Stomach smooth muscle (tissue), 2 donors: ENCODE measurements around the gene MYRFL.

ENCODE experiments used
- H3K27ac ChIP-seq: one replicate; pipeline ENCODE4 v1.7.0; 2013; ENCODE audit warnings: mild to moderate bottlenecking, low read length, inconsistent platforms
- H3K27me3 ChIP-seq, 2 donors: one replicate each; pipeline ENCODE4 v1.7.0; 2013; ENCODE audit warnings: low read length in 2 of 2; ENCODE audit not compliant: insufficient read depth in 2 of 2, control insufficient read depth in 1 of 2
- H3K36me3 ChIP-seq, 2 donors: one replicate each; pipeline ENCODE4 v1.7.0; 2013; ENCODE audit warnings: low read length in 2 of 2; ENCODE audit not compliant: control insufficient read depth in 2 of 2, insufficient read depth in 2 of 2
- H3K4me1 ChIP-seq: one replicate; pipeline ENCODE4 v1.7.0; 2013; ENCODE audit warnings: low read length; ENCODE audit not compliant: control insufficient read depth, insufficient read depth
- H3K4me3 ChIP-seq, 2 donors: one replicate each; pipeline ENCODE4 v1.7.0; 2013; ENCODE audit warnings: low read length in 2 of 2
- H3K9ac ChIP-seq, 2 donors: one replicate each; pipeline ENCODE4 v1.7.0; 2013; ENCODE audit warnings: low read length in 2 of 2, mild to moderate bottlenecking in 1 of 2
- H3K9me3 ChIP-seq, 2 donors: one replicate each; pipeline ENCODE4 v1.7.0; 2013; ENCODE audit warnings: low read length in 2 of 2; ENCODE audit not compliant: control insufficient read depth in 2 of 2
- donor health status: healthy.
- donor health status: Pancreatic carcinoma.

MYRFL gene

DNA sequence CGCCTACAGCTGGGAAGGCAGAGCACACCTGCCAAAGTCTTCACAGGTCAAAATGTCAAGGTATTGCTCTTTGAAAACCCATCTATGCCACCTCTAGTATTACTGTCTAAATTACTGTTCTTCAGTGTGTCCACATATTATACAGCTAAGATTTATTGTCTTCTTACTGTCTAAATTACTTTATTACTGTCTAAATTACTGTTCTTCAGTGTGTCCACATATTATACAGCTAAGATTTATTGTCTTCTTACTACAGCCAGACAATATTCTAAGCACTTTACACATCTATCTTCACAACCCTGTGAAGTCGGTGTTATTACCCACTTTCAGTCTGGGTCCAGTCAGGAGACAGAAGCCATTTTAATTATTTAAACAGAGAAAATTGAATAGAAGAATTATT is 173.9 kb downstream of the MYRFL start:
- Histone ChIP-seq H3K36me3 (no peaks in the 10 kb centered on the region), H3K9me3 (no peaks in the 10 kb centered on the region), H3K4me1 (no peaks in the 10 kb centered on the region), H3K4me3 (no peak overlapping the region), H3K9ac (no peak overlapping the region), H3K27ac (no peak overlapping the region), H3K27me3 (no peaks in the 10 kb centered on the region)

DNA sequence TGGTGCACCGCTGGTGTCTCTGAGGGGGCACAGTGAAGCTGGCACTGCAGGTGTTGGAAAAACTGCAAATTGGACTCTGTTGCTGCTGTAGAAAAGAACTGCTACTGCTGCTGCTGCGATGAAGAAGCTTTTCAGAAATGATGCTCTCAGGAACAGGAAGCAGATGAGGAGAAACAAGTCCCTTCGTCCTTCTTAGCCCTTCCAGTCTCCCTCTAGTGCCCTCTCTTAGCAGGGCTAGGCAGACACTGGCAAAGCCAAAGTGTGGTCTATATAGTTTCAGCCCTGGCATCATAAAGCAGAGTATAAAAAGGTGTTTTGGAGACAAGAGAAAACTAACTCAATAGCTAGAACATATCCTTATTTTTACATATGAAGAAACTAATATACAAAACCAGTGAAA is 174.5 kb downstream of the MYRFL start:
- Histone ChIP-seq H3K27ac (no peak overlapping the region), H3K27me3 (no peaks in the 10 kb centered on the region), H3K9me3 (no peaks in the 10 kb centered on the region), H3K9ac (no peak overlapping the region), H3K4me3 (no peak overlapping the region), H3K36me3 (no peaks in the 10 kb centered on the region), H3K4me1 (no peaks in the 10 kb centered on the region)

- Histone ChIP-seq H3K27ac (no peak overlapping the region), H3K9me3 (peaks cover 0 to 9% of the 10 kb centered on the region in 2 donors), H3K27me3 (no peaks in the 10 kb centered on the region), H3K4me1 (no peaks in the 10 kb centered on the region), H3K4me3 (no peak overlapping the region), H3K36me3 (no peaks in the 10 kb centered on the region), H3K9ac (no peak overlapping the region)
Measured at GRCh38 chr12:70002097-70002911, 177.3 kb downstream of the MYRFL start.

DNA sequence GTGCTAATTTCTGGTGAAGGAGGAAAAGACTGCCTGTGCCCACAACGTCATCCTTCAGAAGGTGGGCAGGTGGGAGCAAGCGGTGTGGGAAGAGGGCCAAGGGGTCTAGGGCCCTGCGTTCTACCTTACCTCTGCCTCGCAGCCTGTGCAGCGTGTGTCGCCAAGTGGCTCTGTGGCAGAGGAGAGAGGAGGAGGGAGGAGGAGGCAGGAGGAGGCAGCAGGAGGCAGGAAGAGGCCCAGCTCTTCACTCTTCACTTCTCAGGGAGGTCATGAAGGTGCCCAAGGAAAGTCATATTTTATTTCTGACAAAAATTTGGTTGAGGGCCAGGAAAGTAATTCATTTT is 177.9 kb downstream of the MYRFL start:
- Histone ChIP-seq H3K9me3 (peaks cover 0 to 10% of the 10 kb centered on the region in 2 donors), H3K4me3 (no peak overlapping the region), H3K4me1 (no peaks in the 10 kb centered on the region), H3K9ac (no peak overlapping the region), H3K27ac (no peak overlapping the region), H3K36me3 (no peaks in the 10 kb centered on the region), H3K27me3 (no peaks in the 10 kb centered on the region)

DNA sequence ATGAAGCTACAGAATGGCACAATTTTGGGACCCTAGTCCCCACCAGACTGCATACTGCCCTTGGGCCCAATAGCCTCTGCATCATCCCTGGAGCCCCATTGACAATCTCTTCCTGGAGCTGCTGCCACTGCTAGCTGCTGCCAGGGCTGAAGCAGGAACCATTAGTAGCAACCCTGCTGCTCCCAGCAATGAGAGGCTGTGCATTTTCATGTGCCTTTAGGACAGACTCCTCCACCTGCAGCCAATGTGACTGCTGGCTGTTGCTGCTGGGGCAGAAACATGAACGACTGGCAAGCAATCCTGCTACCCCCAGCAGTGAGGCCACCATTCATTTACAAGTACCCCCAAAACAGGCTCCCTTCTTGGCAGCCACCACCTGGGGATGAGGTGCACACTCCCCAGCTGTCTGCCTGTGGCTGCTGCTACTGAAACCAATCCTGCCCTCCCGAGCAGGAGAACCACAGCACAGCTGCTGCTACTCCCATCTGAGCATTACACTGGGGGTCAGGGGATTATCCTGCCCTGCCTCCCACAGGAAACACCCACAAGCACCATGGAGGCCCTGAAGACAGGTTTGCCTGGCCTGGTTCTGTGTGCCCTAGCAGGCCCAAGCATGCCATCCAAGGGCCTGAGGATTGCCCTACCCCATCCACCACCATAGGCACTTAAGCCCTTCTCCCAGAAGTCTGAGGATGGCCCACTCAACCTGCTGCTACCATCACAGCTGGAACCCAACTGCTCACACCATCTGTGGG is 181.0 kb downstream of the MYRFL start:
- Histone ChIP-seq H3K36me3 (no peaks in the 10 kb centered on the region), H3K4me1 (no peaks in the 10 kb centered on the region), H3K9ac (no peak overlapping the region), H3K27me3 (no peaks in the 10 kb centered on the region), H3K27ac (no peak overlapping the region), H3K9me3 (peaks cover 5 to 24% of the 10 kb centered on the region in 2 donors), H3K4me3 (no peak overlapping the region)

- peaks cover 5 to 24% of the 10 kb centered on the region in 2 donors for H3K9me3 ChIP-seq
- no peak overlapping the region for H3K9ac ChIP-seq
- H3K27ac ChIP-seq = no peak overlapping the region
- no peak overlapping the region for H3K4me3 ChIP-seq
- H3K4me1 ChIP-seq = no peaks in the 10 kb centered on the region
- no peaks in the 10 kb centered on the region for H3K36me3 ChIP-seq
- H3K27me3 ChIP-seq = no peaks in the 10 kb centered on the region
Measured at GRCh38 chr12:70006619-70006973, 181.6 kb downstream of the MYRFL start.

DNA sequence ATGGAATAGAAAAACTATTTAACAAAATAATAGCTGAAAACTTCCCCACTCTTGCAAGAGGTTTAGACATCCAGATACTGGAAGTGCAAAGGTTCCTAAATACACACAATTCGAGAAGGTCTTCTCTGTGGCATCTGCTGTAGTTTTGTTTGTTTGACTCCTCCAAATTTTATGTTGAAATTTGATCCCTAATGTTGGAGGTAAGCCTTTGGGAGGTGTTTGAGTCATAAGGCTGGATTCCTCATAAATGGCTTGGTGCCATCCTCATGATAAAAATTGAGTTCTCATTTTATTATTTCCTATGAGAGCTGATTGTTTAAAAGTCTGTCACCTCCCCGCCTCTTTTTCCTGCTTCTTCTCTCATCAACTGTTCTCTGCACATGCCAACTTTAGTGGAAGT is 182.7 kb downstream of the MYRFL start:
- Histone ChIP-seq H3K27ac (no peak overlapping the region), H3K9ac (no peak overlapping the region), H3K4me3 (no peak overlapping the region), H3K36me3 (no peaks in the 10 kb centered on the region), H3K4me1 (no peaks in the 10 kb centered on the region), H3K9me3 (peaks cover 5 to 24% of the 10 kb centered on the region in 2 donors), H3K27me3 (no peaks in the 10 kb centered on the region)
